CD4-positive, alpha-beta T cell treated with Interleukin-15 for 1 hour (primary cell): ENCODE data around the gene DACT2.
"Not testable (repeated sequence)": the region's sequence is repeated elsewhere in the genome, so short reads cannot be mapped to it uniquely, and the experiment has no call there.

Experiments used
- DNase-seq: peaks from one replicate; pipeline ENCODE4 v3.0.0-alpha.2; 2020

The DACT2 gene

GRCh38 chr6:168319279-168320111, at the start of gene DACT2:
Gene DACT2 (minus strand): TSS chr6:168319777. CDS start chr6:168319633, 144 bp downstream.
- no peak for DNase-seq

- peak; percentile 4 for DNase-seq
These were observed 49.4 kb upstream of the DACT2 start for GRCh38 chr6:168368936-168369335.

- DNase-seq = no peak
These were observed 48.7 kb upstream of the DACT2 start for GRCh38 chr6:168368066-168368820.

GRCh38 chr6:168367285-168367751, 47.7 kb upstream of the DACT2 start:
- peak; percentile 9 for DNase-seq

- DNase-seq = no peak
These were observed 46.9 kb upstream of the DACT2 start for GRCh38 chr6:168366473-168366872.

GRCh38 chr6:168365422-168366165, 46.0 kb upstream of the DACT2 start:
- no peak for DNase-seq

- DNase-seq = no peak
These were observed 45.3 kb upstream of the DACT2 start for GRCh38 chr6:168364793-168365421.

- no peak for DNase-seq
These were observed 44.5 kb upstream of the DACT2 start for GRCh38 chr6:168363811-168364792.

- DNase-seq = no peak
These were observed 43.7 kb upstream of the DACT2 start for GRCh38 chr6:168363302-168363701.

- DNase-seq = no peak
These were observed 42.9 kb upstream of the DACT2 start for GRCh38 chr6:168362276-168362990.

- DNase-seq = no peak
These were observed 42.2 kb upstream of the DACT2 start for GRCh38 chr6:168361766-168362165.

GRCh38 chr6:168359794-168360193, 40.2 kb upstream of the DACT2 start:
- no peak for DNase-seq

- no peak for DNase-seq
These were observed 39.4 kb upstream of the DACT2 start for GRCh38 chr6:168358842-168359420.

- not testable (repeated sequence) for DNase-seq
These were observed 37.3 kb upstream of the DACT2 start for GRCh38 chr6:168356872-168357271.

- no peak for DNase-seq
These were observed 36.3 kb upstream of the DACT2 start for GRCh38 chr6:168355716-168356522.

- no peak for DNase-seq
These were observed 34.8 kb upstream of the DACT2 start for GRCh38 chr6:168354338-168354737.

- no peak for DNase-seq
These were observed 33.5 kb upstream of the DACT2 start for GRCh38 chr6:168353041-168353440.

- DNase-seq = no peak
These were observed 32.5 kb upstream of the DACT2 start for GRCh38 chr6:168352096-168352495.

GRCh38 chr6:168349718-168350210, 30.2 kb upstream of the DACT2 start:
- DNase-seq = no peak
